Endothelial cell of umbilical vein (primary cell): ENCODE results near the gene SLC25A19. TPM values are rescaled to one million over a fixed set of nuclear protein-coding genes. Genes with fewer than 3 reads are reported as not detected.

Source experiments
- BruUV-seq: library from RNA; stranded (reverse); fragments of 400-500 nt; replicated peaks from 2 replicates; lab custom pipeline; 2021; lab: Mats Ljungman, UMichigan
- CTCF ChIA-PET: fragments of 300-600, 350-600 bp; sonication (Branson Sonifier 250); formaldehyde crosslinking; loops from one replicate; lab custom pipeline; 2021; ENCODE audit warnings: antibody characterized with exemption, inconsistent platforms; lab: Charles Lee
- POLR2A ChIA-PET: fragments of 300-600, 350-600 bp; sonication (Branson Sonifier 250); formaldehyde crosslinking; loops from one replicate; lab custom pipeline; 2021; ENCODE audit warnings: antibody characterized with exemption, inconsistent platforms; lab: Charles Lee
- DNase-seq: peaks from one replicate; pipeline ENCODE4 v3.0.0-alpha.2; 2011; ENCODE audit warnings: low read depth, low spot score
- FAIRE-seq: peaks from 2 replicates; lab custom pipeline; 2011; peaks lifted over from hg19 to GRCh38; lab: Jason Lieb, UNC
- H2AFZ ChIP-seq: 2 replicates; pipeline ENCODE4 v1.6.0; 2012; ENCODE audit warnings: low read depth, low read length, control low read depth, inconsistent platforms
- H3K27ac ChIP-seq: 2 replicates; pipeline ENCODE4 v1.5.1; 2011; ENCODE audit warnings: low read depth, mild to moderate bottlenecking, control low read depth, low read length, moderate library complexity; ENCODE audit not compliant: insufficient read depth
- H3K27me3 ChIP-seq, 2 experiments: 2 replicates each; pipeline versions ENCODE4 v1.6.0 to v1.6.1; 2011; ENCODE audit warnings: low read length in 2 of 2, mixed read lengths in 1 of 2; ENCODE audit not compliant: control insufficient read depth in 2 of 2, insufficient read depth in 2 of 2
- H3K36me3 ChIP-seq, 2 experiments: 2 replicates in 1 of 2; 3 replicates in 1 of 2; pipeline ENCODE4 v1.5.1; 2011; ENCODE audit warnings: low read length in 2 of 2, mild to moderate bottlenecking in 1 of 2, moderate library complexity in 1 of 2; ENCODE audit not compliant: control insufficient read depth in 2 of 2, insufficient read depth in 2 of 2; ENCODE audit errors: extremely low read depth in 1 of 2
- H3K4me1 ChIP-seq: 3 replicates; pipeline ENCODE4 v1.5.1; 2011; ENCODE audit warnings: mild to moderate bottlenecking, low read length; ENCODE audit not compliant: control insufficient read depth, insufficient read depth; ENCODE audit errors: extremely low read depth
- H3K4me2 ChIP-seq: 2 replicates; pipeline ENCODE4 v1.6.1; 2011; ENCODE audit warnings: low read length, control low read depth, mixed read lengths; ENCODE audit not compliant: insufficient read depth
- H3K4me3 ChIP-seq, 3 experiments: fragments of 200-600 bp in 1 of 3; sonication (generic), shearing (Covaris generic) in 1 of 3; replicated peaks in 1 of 3; 2 replicates each; pipeline ENCODE4 v1.5.1; 2011 to 2016; ENCODE audit warnings: control low read depth in 3 of 3, low read length in 3 of 3, mild to moderate bottlenecking in 2 of 3, inconsistent platforms in 1 of 3, low read depth in 1 of 3, moderate library complexity in 1 of 3; ENCODE audit not compliant: insufficient read depth in 1 of 3
- H3K79me2 ChIP-seq: 2 replicates; pipeline ENCODE4 v1.6.0; 2012; ENCODE audit warnings: low read length, inconsistent platforms; ENCODE audit not compliant: control insufficient read depth, insufficient read depth
- H3K9ac ChIP-seq: replicated peaks from 2 replicates; pipeline ENCODE3; 2011; ENCODE audit warnings: low read length, control low read depth; ENCODE audit not compliant: insufficient read depth; ENCODE audit errors: extremely low read depth
- H3K9me1 ChIP-seq: replicated peaks from 3 replicates; pipeline ENCODE4 v1.6.0; 2011; ENCODE audit warnings: mild to moderate bottlenecking, low read length; ENCODE audit not compliant: control insufficient read depth, insufficient read depth; ENCODE audit errors: extremely low read depth
- H3K9me3 ChIP-seq: replicated peaks from 2 replicates; pipeline ENCODE4 v1.5.1; 2012; ENCODE audit warnings: low read length, inconsistent platforms; ENCODE audit not compliant: control insufficient read depth, insufficient read depth
- H4K20me1 ChIP-seq: replicated peaks from 2 replicates; pipeline ENCODE3; 2011; ENCODE audit warnings: mild to moderate bottlenecking, low read length; ENCODE audit not compliant: control insufficient read depth, insufficient read depth; ENCODE audit errors: extremely low read depth
- EZH2 ChIP-seq: IDR thresholded peaks from 2 replicates; pipeline ENCODE4 v1.6.1; 2012; ENCODE audit warnings: borderline replicate concordance, low read depth, mild to moderate bottlenecking, moderate library complexity, low read length, inconsistent platforms; ENCODE audit not compliant: severe bottlenecking
- FOS ChIP-seq: IDR thresholded peaks from 2 replicates; pipeline ENCODE4 v1.6.1; 2011; ENCODE audit warnings: mild to moderate bottlenecking, low read length, moderate library complexity, borderline replicate concordance; ENCODE audit not compliant: insufficient read depth
- GATA2 ChIP-seq: IDR thresholded peaks from 2 replicates; pipeline ENCODE4 v1.7.0; 2011; ENCODE audit warnings: low read depth, mild to moderate bottlenecking, moderate library complexity, mixed read lengths, low read length; ENCODE audit not compliant: insufficient read length, insufficient read depth
- JUN ChIP-seq: IDR thresholded peaks from 2 replicates; pipeline ENCODE4 v1.6.1; 2011; ENCODE audit warnings: borderline replicate concordance, low read depth; ENCODE audit not compliant: insufficient read length, insufficient read depth
- MAX ChIP-seq: IDR thresholded peaks from 2 replicates; pipeline ENCODE4 v1.6.1; 2011; ENCODE audit not compliant: insufficient read depth, insufficient read length
- MYC ChIP-seq: IDR thresholded peaks from one replicate; pipeline ENCODE4 v1.6.1; 2011; ENCODE audit warnings: mild to moderate bottlenecking, low read depth, low read length
- POLR2A ChIP-seq: IDR thresholded peaks from 2 replicates; pipeline ENCODE4 v1.6.1; 2012; ENCODE audit warnings: low read depth, mild to moderate bottlenecking, control low read depth, low read length
- POLR2AphosphoS5 ChIP-seq: IDR thresholded peaks from 2 replicates; pipeline ENCODE4 v1.6.1; 2012; ENCODE audit warnings: low read depth, mild to moderate bottlenecking, control low read depth, low read length, moderate library complexity; ENCODE audit not compliant: insufficient read depth
- dilution Hi-C: fragments of 300-500 bp; cut with MboI; formaldehyde crosslinking; loops from one replicate; pipeline ENCODE4 v1.15.0; 2019; ENCODE audit warnings: low sequenced_read_pairs; ENCODE audit not compliant: extremely low pct_ligation_motif_present
- intact Hi-C: fragments of 100-400 bp; cut with micrococcal nuclease; formaldehyde crosslinking; loops from one replicate; pipeline ENCODE4 v1.10.0; 2022
- polyA plus RNA-seq, 4 experiments: library from polyadenylated mRNA; depleted of rRNA in 3 of 4; stranded (reverse) in 3 of 4; unstranded in 1 of 4; fragments of >200 nt; gene quantifications; 2 replicates each; pipeline versions ENCODE4 v1.2.1 to v1.2.3, GENCODE V29; 2011 to 2012; ENCODE audit warnings: missing spikeins in 1 of 4
- total RNA-seq: library from RNA; stranded (reverse); gene quantifications from 2 replicates; pipeline ENCODE4 v1.2.3, GENCODE V29; 2021
- TF ChIP-seq, protein P1 (sequence below), 2 donors: IDR thresholded peaks; 1 replicate in 1 of 2; 2 replicates in 1 of 2; pipeline ENCODE4 v1.5.1; 2011; ENCODE audit warnings: low read length in 2 of 2, mild to moderate bottlenecking in 2 of 2, moderate library complexity in 2 of 2, control low read depth in 1 of 2, inconsistent platforms in 1 of 2, low read depth in 1 of 2; ENCODE audit not compliant: insufficient read depth in 1 of 2; ENCODE audit errors: extremely low read depth in 1 of 2

The SLC25A19 gene
- total and polyA plus RNA-seq, 2 donors (not counting 3 experiments of a cell fraction or from before 2014, with no cell fraction given): 20.6 to 20.9 TPM

GRCh38 chr17:75246404-75246803, 42.8 kb downstream of the SLC25A19 start:
- Histone ChIP-seq H3K4me3 (no peak overlapping the region), H3K9me1 (no peaks in the 10 kb centered on the region), H3K9me3 (no peaks in the 10 kb centered on the region), H3K36me3 (peaks cover 2 to 47% of the 10 kb centered on the region in 2 experiments), H3K79me2 (peaks cover 22% of the 10 kb centered on the region), H3K9ac (no peak overlapping the region), H3K4me2 (no peak overlapping the region), H3K27me3 (no peaks in the 10 kb centered on the region), H3K4me1 (peaks cover 11% of the 10 kb centered on the region), H4K20me1 (no peaks in the 10 kb centered on the region), H2AFZ (no peak overlapping the region), H3K27ac (no peak overlapping the region)
- TF ChIP-seq GATA2: no peak
- TF ChIP-seq, protein P1, sequence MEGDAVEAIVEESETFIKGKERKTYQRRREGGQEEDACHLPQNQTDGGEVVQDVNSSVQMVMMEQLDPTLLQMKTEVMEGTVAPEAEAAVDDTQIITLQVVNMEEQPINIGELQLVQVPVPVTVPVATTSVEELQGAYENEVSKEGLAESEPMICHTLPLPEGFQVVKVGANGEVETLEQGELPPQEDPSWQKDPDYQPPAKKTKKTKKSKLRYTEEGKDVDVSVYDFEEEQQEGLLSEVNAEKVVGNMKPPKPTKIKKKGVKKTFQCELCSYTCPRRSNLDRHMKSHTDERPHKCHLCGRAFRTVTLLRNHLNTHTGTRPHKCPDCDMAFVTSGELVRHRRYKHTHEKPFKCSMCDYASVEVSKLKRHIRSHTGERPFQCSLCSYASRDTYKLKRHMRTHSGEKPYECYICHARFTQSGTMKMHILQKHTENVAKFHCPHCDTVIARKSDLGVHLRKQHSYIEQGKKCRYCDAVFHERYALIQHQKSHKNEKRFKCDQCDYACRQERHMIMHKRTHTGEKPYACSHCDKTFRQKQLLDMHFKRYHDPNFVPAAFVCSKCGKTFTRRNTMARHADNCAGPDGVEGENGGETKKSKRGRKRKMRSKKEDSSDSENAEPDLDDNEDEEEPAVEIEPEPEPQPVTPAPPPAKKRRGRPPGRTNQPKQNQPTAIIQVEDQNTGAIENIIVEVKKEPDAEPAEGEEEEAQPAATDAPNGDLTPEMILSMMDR (IDR thresholded peaks at IDR 0.05; ENCODE audit: extremely low read depth in 1 of 2, insufficient read depth in 1 of 2, low read depth in 1 of 2, low read length in 2 of 2): no peak
- TF ChIP-seq EZH2: no peak
- TF ChIP-seq JUN: no peak
- no peak for TF ChIP-seq FOS
- TF ChIP-seq POLR2AphosphoS5: no peak
- TF ChIP-seq MAX: no peak
- no peak for TF ChIP-seq MYC
- TF ChIP-seq POLR2A: no peak
- DNase-seq: no peak
- ChIA-PET CTCF (interaction anchor here (1.5 kb wide), 1 partner anchor 25 kb away, joined by 7 read pairs; the partner anchor contains the start of gene MIF4GD), POLR2A (no interaction called here)
- intact Hi-C loops (no loop called here), dilution Hi-C loops (no loop called here)
- BruUV-seq: no TSS peak
- peak; percentile 31 for FAIRE-seq
